Trophoblast cell (in vitro differentiated cells and primary cell): ENCODE results near the gene GPX6.
"Not testable (repeated sequence)": the region's sequence is repeated elsewhere in the genome, so short reads cannot be mapped to it uniquely, and the experiment has no call there.

Source experiments
- DNase-seq, 2 donors: peaks; one replicate each; pipeline ENCODE4 v3.0.0-alpha.2; 2016
- H2AFZ ChIP-seq: 2 replicates; pipeline ENCODE4 v1.6.1; 2013; ENCODE audit warnings: low read length, moderate library complexity, mild to moderate bottlenecking; ENCODE audit not compliant: insufficient read depth, poor library complexity
- H2AK5ac ChIP-seq: 2 replicates; pipeline ENCODE4 v1.6.1; 2013; ENCODE audit warnings: mild to moderate bottlenecking, low read length
- H2BK120ac ChIP-seq: 2 replicates; pipeline ENCODE4 v1.6.1; 2013; ENCODE audit warnings: low read length, mild to moderate bottlenecking, moderate library complexity; ENCODE audit not compliant: insufficient read depth, poor library complexity
- H2BK12ac ChIP-seq: 2 replicates; pipeline ENCODE4 v1.6.1; 2013; ENCODE audit warnings: mild to moderate bottlenecking, low read length, moderate library complexity
- H2BK5ac ChIP-seq: 2 replicates; pipeline ENCODE4 v1.6.1; 2013; ENCODE audit warnings: low read length, low read depth, moderate library complexity, mild to moderate bottlenecking; ENCODE audit not compliant: poor library complexity
- H3K14ac ChIP-seq: 2 replicates; pipeline ENCODE4 v1.6.1; 2013; ENCODE audit warnings: mild to moderate bottlenecking, low read length
- H3K18ac ChIP-seq: 2 replicates; pipeline ENCODE4 v1.6.1; 2013; ENCODE audit warnings: mild to moderate bottlenecking, low read length
- H3K23ac ChIP-seq: 2 replicates; pipeline ENCODE4 v1.6.1; 2013; ENCODE audit warnings: low read length
- H3K27ac ChIP-seq: 2 replicates; pipeline ENCODE4 v1.5.1; 2013; ENCODE audit warnings: low read depth, mild to moderate bottlenecking, inconsistent platforms, low read length, moderate library complexity
- H3K27me3 ChIP-seq: 2 replicates; pipeline ENCODE4 v1.6.1; 2013; ENCODE audit warnings: inconsistent platforms, mild to moderate bottlenecking, low read length, moderate library complexity; ENCODE audit not compliant: insufficient read depth
- H3K36me3 ChIP-seq, 2 experiments: 1 replicate in 1 of 2; 2 replicates in 1 of 2; pipeline ENCODE4 v1.6.1; 2013; ENCODE audit warnings: low read length in 2 of 2, mild to moderate bottlenecking in 2 of 2, moderate library complexity in 1 of 2; ENCODE audit not compliant: insufficient read depth in 2 of 2, control insufficient read depth in 1 of 2
- H3K4ac ChIP-seq: 2 replicates; pipeline ENCODE4 v1.6.1; 2013; ENCODE audit warnings: low read depth, mild to moderate bottlenecking, low read length, moderate library complexity
- H3K4me1 ChIP-seq, 2 experiments: 1 replicate in 1 of 2; 2 replicates in 1 of 2; pipeline ENCODE4 v1.6.1; 2013; ENCODE audit warnings: low read length in 2 of 2, mild to moderate bottlenecking in 2 of 2, moderate library complexity in 1 of 2; ENCODE audit not compliant: insufficient read depth in 2 of 2, control insufficient read depth in 1 of 2
- H3K4me2 ChIP-seq: 2 replicates; pipeline ENCODE4 v1.6.1; 2013; ENCODE audit warnings: inconsistent platforms, mild to moderate bottlenecking, low read length, moderate library complexity
- H3K4me3 ChIP-seq: 2 replicates; pipeline ENCODE4 v1.5.1; 2013; ENCODE audit warnings: mild to moderate bottlenecking, low read depth, low read length, inconsistent platforms
- H3K79me1 ChIP-seq: one replicate; pipeline ENCODE4 v1.6.1; 2013; ENCODE audit warnings: low read length
- H3K79me2 ChIP-seq: 2 replicates; pipeline ENCODE4 v1.6.1; 2013; ENCODE audit warnings: low read length, mild to moderate bottlenecking; ENCODE audit not compliant: control insufficient read depth, insufficient read depth, poor library complexity
- H3K9ac ChIP-seq: 2 replicates; pipeline ENCODE4 v1.6.1; 2013; ENCODE audit warnings: mild to moderate bottlenecking, low read length
- H3K9me3 ChIP-seq: 2 replicates; pipeline ENCODE4 v1.6.1; 2013; ENCODE audit warnings: low read depth, mild to moderate bottlenecking, control low read depth, inconsistent platforms, low read length; ENCODE audit not compliant: insufficient read depth
- H4K12ac ChIP-seq: 2 replicates; pipeline ENCODE4 v1.6.1; 2013; ENCODE audit warnings: low read depth, mild to moderate bottlenecking, low read length, moderate library complexity
- H4K8ac ChIP-seq: 2 replicates; pipeline ENCODE4 v1.6.1; 2013; ENCODE audit warnings: low read depth, mild to moderate bottlenecking, low read length, moderate library complexity
- H4K91ac ChIP-seq: one replicate; pipeline ENCODE4 v1.6.1; 2013; ENCODE audit warnings: low read depth, mild to moderate bottlenecking, low read length, moderate library complexity
- WGBS: extraction: QIAGEN DNeasy Blood & Tissue Kit; methylation state at CpG from one replicate; pipeline ENCODE4 v1.1.7; 2013; ENCODE audit warnings: missing lambda C conversion rate; ENCODE audit not compliant: insufficient read length, insufficient coverage; ENCODE audit errors: extremely low coverage; 5-methylcytosine and 5-hydroxymethylcytosine counted together

Gene GPX6

DNA sequence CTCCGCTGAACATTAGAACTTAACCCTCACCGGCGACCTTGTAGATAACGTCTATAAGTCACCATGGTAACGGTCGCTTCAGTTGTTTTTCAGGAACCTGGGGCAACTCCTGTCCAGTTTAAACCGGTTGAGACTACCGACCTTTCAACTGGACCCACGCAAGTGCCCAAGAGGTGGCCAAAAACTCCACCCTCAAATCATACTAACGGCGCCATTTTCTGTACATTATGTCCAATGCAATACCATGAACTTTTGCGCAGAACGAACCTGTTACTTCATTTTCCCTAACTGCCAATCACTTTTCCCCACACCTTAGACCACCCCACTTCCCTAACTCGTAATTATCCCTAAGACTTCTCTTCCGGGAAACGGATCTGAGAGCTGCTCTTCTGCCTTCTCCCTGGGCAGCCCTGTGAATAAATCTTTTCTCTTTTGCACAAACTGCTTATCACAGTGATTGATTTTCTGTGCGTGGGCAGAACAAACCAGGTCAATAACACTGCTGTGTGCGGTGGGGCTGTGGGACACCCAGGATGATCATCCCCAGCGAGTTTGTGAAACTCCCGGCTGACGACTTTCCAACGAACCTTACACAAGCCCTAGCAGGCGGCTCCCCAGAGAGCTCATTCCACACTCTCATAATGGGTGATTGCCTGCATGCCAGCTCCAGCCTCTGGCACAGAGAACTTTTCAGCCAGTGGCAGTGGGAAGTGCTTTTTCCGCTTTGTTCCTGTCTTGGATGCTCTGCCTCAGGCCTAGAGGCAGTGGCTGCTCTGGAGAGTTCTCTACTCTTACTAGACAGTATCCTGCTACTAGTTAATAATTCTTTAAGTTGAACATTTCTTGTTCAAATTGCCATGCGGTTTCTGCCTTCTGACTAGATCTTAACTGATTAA, 38.6 kb upstream of the GPX6 start:
- Histone ChIP-seq H3K27ac (no peak overlapping the region), H3K4me2 (peak overlapping the region; percentile 7), H3K23ac (no peak overlapping the region), H3K9ac (no peak overlapping the region), H3K14ac (no peak overlapping the region), H3K36me3 (no peaks in the 10 kb centered on the region), H3K4me1 (no peaks in the 10 kb centered on the region), H3K4me3 (no peak overlapping the region), H4K91ac (no peak overlapping the region), H3K79me2 (no peaks in the 10 kb centered on the region), H3K4ac (no peak overlapping the region), H2BK12ac (no peak overlapping the region), H3K9me3 (no peaks in the 10 kb centered on the region), H2AFZ (no peak overlapping the region), H4K12ac (no peak overlapping the region), H2AK5ac (no peak overlapping the region), H3K27me3 (no peaks in the 10 kb centered on the region), H4K8ac (no peak overlapping the region), H3K79me1 (no peaks in the 10 kb centered on the region), H2BK5ac (no peak overlapping the region), H3K18ac (no peak overlapping the region), H2BK120ac (no peak overlapping the region)
- DNase-seq, result peak in 1 of 2 donors; percentile 39
- 100% methylated on average over 1 of the region's 25 CpGs for WGBS

DNA sequence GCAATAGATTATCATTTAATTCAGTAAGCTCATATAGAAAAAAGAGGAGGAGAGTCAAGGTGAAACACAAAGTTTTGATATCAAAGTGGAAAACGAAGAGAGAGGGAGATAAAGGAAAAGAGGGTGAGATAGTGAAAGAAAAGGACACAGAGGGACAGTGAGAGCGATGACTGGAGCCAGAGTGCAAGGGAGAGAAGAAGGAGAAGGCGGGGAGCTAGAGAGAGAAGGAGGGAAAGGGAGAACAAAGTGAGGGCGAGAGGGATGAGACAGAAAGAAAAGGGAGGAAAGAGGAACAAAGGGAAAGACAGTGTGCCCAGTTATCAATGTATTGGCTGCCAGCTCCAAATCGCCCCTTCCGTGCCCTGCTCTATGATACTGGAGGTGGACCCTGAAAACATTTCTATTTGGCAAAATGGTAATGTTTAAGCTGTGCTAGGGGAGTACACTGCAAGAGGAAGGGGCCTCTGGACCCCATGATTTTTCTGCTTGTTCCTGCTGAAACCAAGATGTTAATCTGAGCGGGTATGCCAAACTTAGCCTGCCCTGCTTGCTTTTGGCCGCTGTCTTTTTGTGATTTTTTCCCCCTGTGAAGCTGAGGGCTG, 37.9 kb upstream of the GPX6 start:
- Histone ChIP-seq H3K79me1 (no peaks in the 10 kb centered on the region), H3K23ac (no peak overlapping the region), H4K8ac (no peak overlapping the region), H3K79me2 (no peaks in the 10 kb centered on the region), H2BK12ac (no peak overlapping the region), H3K36me3 (no peaks in the 10 kb centered on the region), H3K18ac (no peak overlapping the region), H3K4me2 (peak overlapping the region; percentile 7), H3K9me3 (no peaks in the 10 kb centered on the region), H3K27ac (no peak overlapping the region), H3K14ac (no peak overlapping the region), H3K4ac (no peak overlapping the region), H4K91ac (no peak overlapping the region), H4K12ac (no peak overlapping the region), H2BK5ac (no peak overlapping the region), H3K27me3 (no peaks in the 10 kb centered on the region), H2AK5ac (no peak overlapping the region), H3K9ac (no peak overlapping the region), H2AFZ (no peak overlapping the region), H3K4me3 (no peak overlapping the region), H2BK120ac (no peak overlapping the region), H3K4me1 (no peaks in the 10 kb centered on the region)
- DNase-seq, result no peak
- 100% methylated on average over 1 of the region's 8 CpGs for WGBS

DNA sequence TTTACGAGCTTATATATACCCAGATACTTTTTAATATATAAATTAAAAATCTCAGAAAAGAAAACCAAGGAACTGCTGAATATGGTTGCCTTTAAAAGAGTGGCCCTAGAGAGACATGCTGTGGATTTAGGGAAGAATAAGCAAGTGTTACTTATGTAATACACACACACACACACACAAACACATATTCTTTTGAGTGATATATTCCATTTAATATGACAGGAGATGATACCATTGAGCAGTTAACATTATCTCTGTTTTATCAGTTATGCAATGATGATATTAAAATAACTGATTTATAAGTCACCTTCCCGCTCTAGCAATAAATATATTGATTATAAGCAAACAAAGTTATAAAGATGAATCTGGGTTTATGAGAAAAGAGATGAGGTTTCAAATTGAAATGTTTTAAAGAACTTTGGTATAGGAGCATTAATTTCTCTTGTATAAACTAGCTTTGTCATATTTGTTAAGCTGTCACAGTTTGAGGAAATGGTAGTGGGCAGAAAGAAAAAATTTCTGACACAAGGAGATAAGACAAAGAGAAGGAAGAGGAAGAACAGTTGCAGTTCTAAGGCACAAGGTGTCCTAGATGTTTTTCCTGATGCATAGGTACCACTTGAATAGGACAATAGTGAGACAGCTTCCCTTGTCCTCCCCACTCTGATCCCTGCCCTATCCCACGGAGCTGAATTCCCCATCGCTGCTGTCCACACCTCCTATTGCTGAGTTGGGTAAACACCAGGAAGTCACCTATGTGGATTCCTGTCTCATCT, 36.5 kb upstream of the GPX6 start:
- H3K4ac ChIP-seq, result no peak overlapping the region
- H3K27ac ChIP-seq, result no peak overlapping the region
- H2BK12ac ChIP-seq, result no peak overlapping the region
- no peak overlapping the region for H4K12ac ChIP-seq
- H3K79me1 ChIP-seq, result no peaks in the 10 kb centered on the region
- no peak overlapping the region for H3K9ac ChIP-seq
- no peaks in the 10 kb centered on the region for H3K9me3 ChIP-seq
- H3K23ac ChIP-seq, result no peak overlapping the region
- no peak overlapping the region for H3K14ac ChIP-seq
- no peak overlapping the region for H4K91ac ChIP-seq
- H3K79me2 ChIP-seq, result no peaks in the 10 kb centered on the region
- no peak overlapping the region for H2BK5ac ChIP-seq
- H3K27me3 ChIP-seq, result no peaks in the 10 kb centered on the region
- no peak overlapping the region for H2AK5ac ChIP-seq
- no peak overlapping the region for H3K4me2 ChIP-seq
- no peak overlapping the region for H3K18ac ChIP-seq
- DNase-seq, result no peak
- WGBS, result no CpG with 5 or more reads among the region's 4 CpGs
- no peaks in the 10 kb centered on the region for H3K4me1 ChIP-seq
- H2AFZ ChIP-seq, result no peak overlapping the region
- H3K4me3 ChIP-seq, result no peak overlapping the region
- H3K36me3 ChIP-seq, result no peaks in the 10 kb centered on the region
- no peak overlapping the region for H4K8ac ChIP-seq
- no peak overlapping the region for H2BK120ac ChIP-seq

DNA sequence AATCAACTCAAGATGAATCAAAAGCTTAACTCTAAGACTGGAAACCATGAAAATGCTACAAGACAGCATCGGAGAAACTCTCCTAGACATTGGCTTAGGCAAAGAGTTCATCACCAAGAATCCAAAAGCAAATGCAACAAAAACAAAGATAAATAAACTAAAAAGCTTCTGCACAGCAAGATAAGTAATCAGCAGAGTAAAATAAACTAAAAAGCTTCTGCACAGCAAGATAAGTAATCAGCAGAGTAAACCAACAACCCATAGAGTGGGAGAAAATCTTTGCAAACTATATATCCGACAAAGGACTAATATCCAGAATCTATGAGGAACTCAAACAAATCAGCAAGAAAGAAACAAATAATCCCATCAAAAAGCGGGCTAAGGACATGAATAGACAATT, 31.4 kb upstream of the GPX6 start:
- not testable (repeated sequence) for H4K12ac ChIP-seq, H2AFZ ChIP-seq, DNase-seq, H3K14ac ChIP-seq, H3K18ac ChIP-seq, H3K79me1 ChIP-seq, H2BK120ac ChIP-seq, H4K91ac ChIP-seq, H3K27me3 ChIP-seq, H3K4me3 ChIP-seq, H3K23ac ChIP-seq, H3K27ac ChIP-seq, H4K8ac ChIP-seq, H3K9ac ChIP-seq, H3K36me3 ChIP-seq, H3K4ac ChIP-seq, H3K79me2 ChIP-seq, H3K4me1 ChIP-seq, H3K4me2 ChIP-seq, H2BK5ac ChIP-seq, H2AK5ac ChIP-seq, H2BK12ac ChIP-seq, H3K9me3 ChIP-seq
- WGBS, result no CpG with 5 or more reads among the region's 3 CpGs
